ENCODE measurements around the gene TOB2. TPM values are rescaled to one million over a fixed set of nuclear protein-coding genes. Genes with fewer than 3 reads are reported as not detected.

Gene TOB2
- total and polyA plus RNA-seq, 2 experiments from 2014 or later: 29.6 to 35.7 TPM

GRCh38 chr22:41459431-41459830 lies 12.8 kb upstream of the TOB2 start:
- H3K4me3 ChIP-seq: no peak overlapping the region
- no peaks in the 10 kb centered on the region for H3K4me1 ChIP-seq (ENCODE audit: insufficient read depth)
- no peaks in the 10 kb centered on the region for H3K27me3 ChIP-seq (replicated peaks; ENCODE audit: insufficient read depth)
- 47 to 48% methylated on average over 1 of the region's 1 CpG for WGBS, 2 experiments (ENCODE audit: low coverage in 1 of 2, low lambda C conversion rate in 2 of 2, missing lambda C conversion rate in 2 of 2)
- no peak overlapping the region for H3K4me2 ChIP-seq (ENCODE audit: unreplicated experiment)
- H3F3A ChIP-seq (ENCODE audit: insufficient read depth): 0 out of 2 replicates have a peak, but pooled peaks cover 3% of the 10 kb centered on the region
- H3K36me3 ChIP-seq (ENCODE audit: low read depth): peaks cover 26% of the 10 kb centered on the region; the same call in 1 of the 2 replicates
- H3K9ac ChIP-seq: no peak overlapping the region
- H2AFZ ChIP-seq: no peak overlapping the region
- H3K27ac ChIP-seq: no peak overlapping the region
- no peaks in the 10 kb centered on the region for H3K9me2 ChIP-seq (ENCODE audit: insufficient read depth)
- no peaks in the 10 kb centered on the region for H3K9me3 ChIP-seq (ENCODE audit: low read depth)
- H4K20me1 ChIP-seq (ENCODE audit: insufficient read depth): no peaks in the 10 kb centered on the region
- in situ Hi-C loops (cut with MboI): no loop called here
- H3K79me2 ChIP-seq (ENCODE audit: insufficient read depth): peaks cover 26% of the 10 kb centered on the region
- DNase-seq: no peak
- no peak for TF ChIP-seq EZH2 (IDR thresholded peaks at IDR 0.05; ENCODE audit: insufficient read depth, poor library complexity, severe bottlenecking)
- TF ChIP-seq EZH2phosphoT487 (IDR thresholded peaks at IDR 0.05; ENCODE audit: insufficient read depth, low read depth): no peak

GRCh38 chr22:41458161-41458728 lies 11.6 kb upstream of the TOB2 start:
- TF ChIP-seq EZH2phosphoT487 (IDR thresholded peaks at IDR 0.05; ENCODE audit: insufficient read depth, low read depth): no peak
- no peak for TF ChIP-seq EZH2 (IDR thresholded peaks at IDR 0.05; ENCODE audit: insufficient read depth, poor library complexity, severe bottlenecking)
- Histone ChIP-seq H3K27ac (no peak overlapping the region), H3K4me2 (ENCODE audit: unreplicated experiment) (no peak overlapping the region), H3K4me3 (no peak overlapping the region), H3K9me2 (ENCODE audit: insufficient read depth) (no peaks in the 10 kb centered on the region), H3K36me3 (ENCODE audit: low read depth) (peaks cover 17% of the 10 kb centered on the region; the same call in 1 of the 2 replicates), H3K79me2 (ENCODE audit: insufficient read depth) (peaks cover 18% of the 10 kb centered on the region), H4K20me1 (ENCODE audit: insufficient read depth) (no peaks in the 10 kb centered on the region), H3K9ac (no peak overlapping the region), H3K27me3 (replicated peaks; ENCODE audit: insufficient read depth) (no peaks in the 10 kb centered on the region), H2AFZ (no peak overlapping the region), H3F3A (ENCODE audit: insufficient read depth) (0 out of 2 replicates have a peak, but pooled peaks cover 3% of the 10 kb centered on the region), H3K9me3 (ENCODE audit: low read depth) (no peaks in the 10 kb centered on the region), H3K4me1 (ENCODE audit: insufficient read depth) (no peaks in the 10 kb centered on the region)
- 90 to 92% methylated on average over 7 of the region's 7 CpGs for WGBS, 2 experiments (ENCODE audit: low coverage in 1 of 2, low lambda C conversion rate in 2 of 2, missing lambda C conversion rate in 2 of 2)
- in situ Hi-C loops (cut with MboI): no loop called here
- DNase-seq: no peak

- DNase-seq: peak; percentile 99
- Histone ChIP-seq H3K9me3 (ENCODE audit: low read depth) (no peaks in the 10 kb centered on the region), H2AFZ (peak overlapping the region; percentile 97), H3F3A (ENCODE audit: insufficient read depth) (peaks cover 32% of the 10 kb centered on the region), H3K36me3 (ENCODE audit: low read depth) (peaks cover under 1% of the 10 kb centered on the region; the same call in 1 of the 2 replicates), H3K79me2 (ENCODE audit: insufficient read depth) (peaks cover 33% of the 10 kb centered on the region), H3K9me2 (ENCODE audit: insufficient read depth) (no peaks in the 10 kb centered on the region), H4K20me1 (ENCODE audit: insufficient read depth) (no peaks in the 10 kb centered on the region), H3K4me1 (ENCODE audit: insufficient read depth) (peaks cover 3% of the 10 kb centered on the region; the same call in 1 of the 2 replicates), H3K4me2 (ENCODE audit: unreplicated experiment) (peak overlapping the region; percentile 98), H3K27ac (peak overlapping the region; percentile 93), H3K9ac (peak overlapping the region; percentile 98), H3K27me3 (replicated peaks; ENCODE audit: insufficient read depth) (no peaks in the 10 kb centered on the region), H3K4me3 (peak overlapping the region; percentile 86)
- in situ Hi-C loops (cut with MboI): no loop called here
- TF ChIP-seq EZH2phosphoT487 (IDR thresholded peaks at IDR 0.05; ENCODE audit: insufficient read depth, low read depth) (no peak), EZH2 (IDR thresholded peaks at IDR 0.05; ENCODE audit: insufficient read depth, poor library complexity, severe bottlenecking) (no peak)
- 1 to 2% methylated on average over 21 to 28 of the region's 28 CpGs for WGBS, 2 experiments (ENCODE audit: low coverage in 1 of 2, low lambda C conversion rate in 2 of 2, missing lambda C conversion rate in 2 of 2)
These were observed 1.7 kb upstream of the TOB2 start for GRCh38 chr22:41448189-41448808.

GRCh38 chr22:41447435-41448188 lies 1.0 kb upstream of the TOB2 start:
- H3K4me1 ChIP-seq (ENCODE audit: insufficient read depth): peaks cover 10% of the 10 kb centered on the region
- no peaks in the 10 kb centered on the region for H3K9me2 ChIP-seq (ENCODE audit: insufficient read depth)
- 1% methylated on average over 50 to 52 of the region's 63 CpGs for WGBS, 2 experiments (ENCODE audit: low coverage in 1 of 2, low lambda C conversion rate in 2 of 2, missing lambda C conversion rate in 2 of 2)
- peak overlapping the region; percentile 93 for H3K27ac ChIP-seq
- peak; percentile 82 for DNase-seq
- peaks cover 38% of the 10 kb centered on the region for H3F3A ChIP-seq (ENCODE audit: insufficient read depth)
- H3K79me2 ChIP-seq (ENCODE audit: insufficient read depth): peaks cover 40% of the 10 kb centered on the region
- H3K4me3 ChIP-seq: peak overlapping the region; percentile 86
- peak overlapping the region; percentile 98 for H3K9ac ChIP-seq
- peaks cover 5% of the 10 kb centered on the region; the same call in 1 of the 2 replicates for H4K20me1 ChIP-seq (ENCODE audit: insufficient read depth)
- no peaks in the 10 kb centered on the region for H3K27me3 ChIP-seq (replicated peaks; ENCODE audit: insufficient read depth)
- no peaks in the 10 kb centered on the region for H3K9me3 ChIP-seq (ENCODE audit: low read depth)
- in situ Hi-C loops (cut with MboI): no loop called here
- TF ChIP-seq EZH2phosphoT487 (IDR thresholded peaks at IDR 0.05; ENCODE audit: insufficient read depth, low read depth) (no peak), EZH2 (IDR thresholded peaks at IDR 0.05; ENCODE audit: insufficient read depth, poor library complexity, severe bottlenecking) (no peak)
- H2AFZ ChIP-seq: peak overlapping the region; percentile 77
- peak overlapping the region; percentile 98 for H3K4me2 ChIP-seq (ENCODE audit: unreplicated experiment)
- peaks cover 7% of the 10 kb centered on the region; the same call in 1 of the 2 replicates for H3K36me3 ChIP-seq (ENCODE audit: low read depth)

All from GM23248 (cell line).